Neural progenitor cell (in vitro differentiated cells): Measurements from ENCODE around the gene LAG3.

Experiments
- EZH2 ChIP-seq: fragments of 200-600 bp; sonication (generic); IDR thresholded peaks from 2 replicates; pipeline ENCODE4 v1.6.1; 2017; ENCODE audit warnings: antibody characterized with exemption, mild to moderate bottlenecking, moderate library complexity
- TF ChIP-seq, protein P1 (sequence below): fragments of 200-600 bp; sonication (generic); IDR thresholded peaks from 2 replicates; pipeline ENCODE4 v1.5.1; 2017; ENCODE audit warnings: antibody characterized with exemption, mild to moderate bottlenecking

DNA sequence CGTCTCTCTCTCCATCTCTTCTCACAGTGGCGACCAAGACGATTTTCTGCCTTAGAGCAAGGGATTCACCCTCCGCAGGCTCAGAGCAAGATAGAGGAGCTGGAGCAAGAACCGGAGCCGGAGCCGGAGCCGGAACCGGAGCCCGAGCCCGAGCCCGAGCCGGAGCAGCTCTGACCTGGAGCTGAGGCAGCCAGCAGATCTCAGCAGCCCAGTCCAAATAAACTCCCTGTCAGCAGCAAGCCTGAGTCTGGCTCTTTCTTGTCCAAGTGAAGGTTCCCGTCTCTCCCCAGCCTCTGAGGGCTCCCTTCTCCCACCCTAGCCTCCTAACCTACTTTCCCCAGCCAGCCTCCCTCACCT lies 5.9 kb downstream of the LAG3 start:
- TF ChIP-seq, protein P1, sequence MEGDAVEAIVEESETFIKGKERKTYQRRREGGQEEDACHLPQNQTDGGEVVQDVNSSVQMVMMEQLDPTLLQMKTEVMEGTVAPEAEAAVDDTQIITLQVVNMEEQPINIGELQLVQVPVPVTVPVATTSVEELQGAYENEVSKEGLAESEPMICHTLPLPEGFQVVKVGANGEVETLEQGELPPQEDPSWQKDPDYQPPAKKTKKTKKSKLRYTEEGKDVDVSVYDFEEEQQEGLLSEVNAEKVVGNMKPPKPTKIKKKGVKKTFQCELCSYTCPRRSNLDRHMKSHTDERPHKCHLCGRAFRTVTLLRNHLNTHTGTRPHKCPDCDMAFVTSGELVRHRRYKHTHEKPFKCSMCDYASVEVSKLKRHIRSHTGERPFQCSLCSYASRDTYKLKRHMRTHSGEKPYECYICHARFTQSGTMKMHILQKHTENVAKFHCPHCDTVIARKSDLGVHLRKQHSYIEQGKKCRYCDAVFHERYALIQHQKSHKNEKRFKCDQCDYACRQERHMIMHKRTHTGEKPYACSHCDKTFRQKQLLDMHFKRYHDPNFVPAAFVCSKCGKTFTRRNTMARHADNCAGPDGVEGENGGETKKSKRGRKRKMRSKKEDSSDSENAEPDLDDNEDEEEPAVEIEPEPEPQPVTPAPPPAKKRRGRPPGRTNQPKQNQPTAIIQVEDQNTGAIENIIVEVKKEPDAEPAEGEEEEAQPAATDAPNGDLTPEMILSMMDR, result no peak
- no peak for TF ChIP-seq EZH2
